ENCODE data around the gene NME4. TPM values are rescaled to one million over a fixed set of nuclear protein-coding genes. Genes with fewer than 3 reads are reported as not detected.

NME4 gene
- total and polyA plus RNA-seq, 10 of the 15 experiments (the other 5 are each of a cell fraction or from before 2014, with no cell fraction given): 11.0 to 235 (median 97.7) TPM

DNA sequence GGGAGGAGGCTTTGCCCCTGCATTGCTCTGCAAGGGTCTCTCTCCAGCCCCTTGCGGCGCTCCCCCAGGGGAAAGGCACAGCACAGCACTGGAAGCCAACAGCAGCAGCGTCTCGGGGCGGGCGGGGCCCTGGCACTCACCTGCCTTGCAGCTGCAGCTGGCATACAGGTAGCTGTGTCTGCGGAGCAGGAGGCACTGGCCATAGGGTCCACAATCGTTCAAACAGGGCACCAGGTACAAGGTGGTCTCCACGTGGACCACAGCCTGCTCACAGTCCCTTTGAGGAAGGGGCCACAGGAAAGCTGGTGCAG lies 22.4 kb upstream of the NME4 start:
- no peak for FAIRE-seq
- RAD21 ChIA-PET (ENCODE audit: unreplicated experiment): no interaction called here
- POLR2A ChIA-PET: no interaction called here
- Histone ChIP-seq H3K36me3 (ENCODE audit: control insufficient read depth in 2 of 2, insufficient read depth in 2 of 2, low read length in 1 of 2) (peaks cover 0 to 9% of the 10 kb centered on the region in 2 experiments; a peak in 3 of 4 replicates), H3K4me2 (ENCODE audit: control insufficient read depth, insufficient read depth) (no peak overlapping the region), H3K4me3 (no peak overlapping the region), H3K79me2 (ENCODE audit: control insufficient read depth, insufficient read depth, low read length) (peaks cover 4% of the 10 kb centered on the region), H2AFZ (ENCODE audit: control insufficient read depth, low read depth, low read length) (no peak overlapping the region), H3K4me1 (ENCODE audit: control insufficient read depth, insufficient read depth, low read length) (peaks cover 3% of the 10 kb centered on the region; the same call in 1 of the 2 replicates), H3K9ac (ENCODE audit: control insufficient read depth, insufficient read depth, low read length) (no peak overlapping the region), H4K20me1 (ENCODE audit: control insufficient read depth, insufficient read depth) (no peaks in the 10 kb centered on the region), H3K27me3 (replicated peaks in 1 of 2; ENCODE audit: control insufficient read depth in 2 of 2, insufficient read depth in 2 of 2, low read length in 1 of 2) (no peaks in the 10 kb centered on the region), H3K27ac (ENCODE audit: control insufficient read depth, insufficient read depth) (no peak overlapping the region), H3K9me3 (replicated peaks; ENCODE audit: control insufficient read depth, insufficient read depth, low read length) (no peaks in the 10 kb centered on the region)
- no peak for DNase-seq (ENCODE audit: low read depth, low spot score)
- CTCF ChIA-PET: no interaction called here
- in situ Hi-C loops (cut with MboI) (no loop called here), intact Hi-C loops (cut with micrococcal nuclease; ENCODE audit: unreplicated experiment) (no loop called here)
- BruUV-seq (replicated peaks): no TSS peak
- SMC1A ChIA-PET (ENCODE audit: uncharacterized antibody, unreplicated experiment): no interaction called here
- WGBS (ENCODE audit: insufficient coverage, insufficient replicate concordance, low lambda C conversion rate, missing lambda C conversion rate): 78% methylated on average over 9 of the region's 9 CpGs
- no peak for ATAC-seq
- no peak for TF ChIP-seq PAX8 (IDR thresholded peaks at IDR 0.05)
- no peak for TF ChIP-seq RELA (IDR thresholded peaks at IDR 0.05; ENCODE audit: borderline replicate concordance, partially characterized antibody)
- TF ChIP-seq ZNF207 (IDR thresholded peaks at IDR 0.05; ENCODE audit: borderline replicate concordance): no peak
- no peak for TF ChIP-seq POLR2AphosphoS5 (IDR thresholded peaks at IDR 0.05; ENCODE audit: low read length)
- TF ChIP-seq, protein P1, sequence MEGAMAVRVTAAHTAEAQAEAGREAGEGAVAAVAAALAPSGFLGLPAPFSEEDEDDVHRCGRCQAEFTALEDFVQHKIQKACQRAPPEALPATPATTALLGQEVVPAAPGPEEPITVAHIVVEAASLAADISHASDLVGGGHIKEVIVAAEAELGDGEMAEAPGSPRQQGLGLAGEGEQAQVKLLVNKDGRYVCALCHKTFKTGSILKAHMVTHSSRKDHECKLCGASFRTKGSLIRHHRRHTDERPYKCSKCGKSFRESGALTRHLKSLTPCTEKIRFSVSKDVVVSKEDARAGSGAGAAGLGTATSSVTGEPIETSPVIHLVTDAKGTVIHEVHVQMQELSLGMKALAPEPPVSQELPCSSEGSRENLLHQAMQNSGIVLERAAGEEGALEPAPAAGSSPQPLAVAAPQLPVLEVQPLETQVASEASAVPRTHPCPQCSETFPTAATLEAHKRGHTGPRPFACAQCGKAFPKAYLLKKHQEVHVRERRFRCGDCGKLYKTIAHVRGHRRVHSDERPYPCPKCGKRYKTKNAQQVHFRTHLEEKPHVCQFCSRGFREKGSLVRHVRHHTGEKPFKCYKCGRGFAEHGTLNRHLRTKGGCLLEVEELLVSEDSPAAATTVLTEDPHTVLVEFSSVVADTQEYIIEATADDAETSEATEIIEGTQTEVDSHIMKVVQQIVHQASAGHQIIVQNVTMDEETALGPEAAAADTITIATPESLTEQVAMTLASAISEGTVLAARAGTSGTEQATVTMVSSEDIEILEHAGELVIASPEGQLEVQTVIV (IDR thresholded peaks at IDR 0.05; ENCODE audit: borderline replicate concordance, partially characterized antibody): no peak
- no peak for TF ChIP-seq ZNF274 (IDR thresholded peaks at IDR 0.05; ENCODE audit: insufficient read depth, insufficient read length)

DNA sequence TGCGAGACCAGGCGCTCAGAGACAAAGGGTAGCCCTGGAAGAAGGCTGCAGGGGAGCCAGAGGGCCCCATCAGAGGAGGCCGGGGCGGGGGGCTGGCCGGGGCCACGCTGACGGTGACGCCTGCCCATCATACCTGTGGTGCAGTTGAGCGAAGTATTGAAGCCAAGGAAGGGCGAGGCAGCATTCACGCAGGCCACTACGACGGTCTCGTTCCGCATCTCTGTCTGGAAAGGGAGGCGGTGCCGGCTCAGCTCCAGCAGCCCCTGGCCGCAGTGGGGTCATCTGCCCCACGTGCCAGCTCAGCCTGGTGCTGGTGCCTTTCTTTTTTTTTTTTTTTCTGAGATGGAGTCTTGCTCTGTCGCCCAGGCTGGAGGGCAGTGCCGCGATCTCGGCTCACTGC lies 21.8 kb upstream of the NME4 start:
- intact Hi-C loops (cut with micrococcal nuclease; ENCODE audit: unreplicated experiment) (no loop called here), in situ Hi-C loops (cut with MboI) (no loop called here)
- Histone ChIP-seq H3K9me3 (replicated peaks; ENCODE audit: control insufficient read depth, insufficient read depth, low read length) (no peaks in the 10 kb centered on the region), H3K4me2 (ENCODE audit: control insufficient read depth, insufficient read depth) (no peak overlapping the region), H2AFZ (ENCODE audit: control insufficient read depth, low read depth, low read length) (no peak overlapping the region), H3K27me3 (replicated peaks in 1 of 2; ENCODE audit: control insufficient read depth in 2 of 2, insufficient read depth in 2 of 2, low read length in 1 of 2) (no peaks in the 10 kb centered on the region), H4K20me1 (ENCODE audit: control insufficient read depth, insufficient read depth) (no peaks in the 10 kb centered on the region), H3K4me1 (ENCODE audit: control insufficient read depth, insufficient read depth, low read length) (no peaks in the 10 kb centered on the region), H3K4me3 (no peak overlapping the region), H3K79me2 (ENCODE audit: control insufficient read depth, insufficient read depth, low read length) (peaks cover 4% of the 10 kb centered on the region; the same call in 1 of the 2 replicates), H3K36me3 (ENCODE audit: control insufficient read depth in 2 of 2, insufficient read depth in 2 of 2, low read length in 1 of 2) (peaks cover 0 to 9% of the 10 kb centered on the region in 2 experiments; a peak in 3 of 4 replicates), H3K9ac (ENCODE audit: control insufficient read depth, insufficient read depth, low read length) (no peak overlapping the region), H3K27ac (ENCODE audit: control insufficient read depth, insufficient read depth) (no peak overlapping the region)
- TF ChIP-seq KDM1A (IDR thresholded peaks at IDR 0.05; ENCODE audit: borderline replicate concordance) (no peak), NR2C2 (IDR thresholded peaks at IDR 0.05; ENCODE audit: borderline replicate concordance, control insufficient read depth, insufficient read length, low read depth) (no peak), STAT3 (IDR thresholded peaks at IDR 0.05; ENCODE audit: low read depth, low read length) (no peak), EGR1 (IDR thresholded peaks at IDR 0.05; ENCODE audit: borderline replicate concordance in 1 of 2, low read depth in 2 of 2, low read length in 2 of 2) (no peak), BHLHE40 (IDR thresholded peaks at IDR 0.05; ENCODE audit: borderline replicate concordance in 1 of 2, low read depth in 2 of 2, low read length in 1 of 2) (no peak), GABPA (IDR thresholded peaks at IDR 0.05; ENCODE audit: low read depth) (no peak), KAT2A (conservative IDR thresholded peaks at IDR 0.05; ENCODE audit: control insufficient read depth, low read depth, low read length) (no peak)
- ATAC-seq: no peak
- ChIA-PET CTCF (interaction anchor here (0.6 to 0.7 kb wide), 2 partner anchors 133 to 293 kb away, joined by 3 read pairs; partner anchors contain the start of gene RHOT2), RAD21 (ENCODE audit: unreplicated experiment) (no interaction called here), POLR2A (no interaction called here), SMC1A (ENCODE audit: uncharacterized antibody, unreplicated experiment) (no interaction called here)
- no TSS peak for BruUV-seq (replicated peaks)
- 99% methylated on average over 19 of the region's 23 CpGs for WGBS (ENCODE audit: insufficient coverage, insufficient replicate concordance, low lambda C conversion rate, missing lambda C conversion rate)
- FAIRE-seq: no peak
- DNase-seq (ENCODE audit: low read depth, low spot score): no peak
